HepG2 (cell line): Measurements from ENCODE around the gene MS4A18. TPM values are rescaled to one million over a fixed set of nuclear protein-coding genes. Genes with fewer than 3 reads are reported as not detected.

Source experiments
- ATAC-seq: fragments of 200-7000 bp; cut with Tn5 transposase; 3 replicates; pipeline ENCODE4 v1.9.1; 2020; ENCODE audit warnings: mild to moderate bottlenecking, moderate library complexity
- BruUV-seq: library from RNA; stranded (reverse); fragments of 400-500 nt; replicated peaks from 2 replicates; lab custom pipeline; 2021; lab: Mats Ljungman, UMichigan
- CTCF ChIA-PET: fragments of 300-600 bp; formaldehyde crosslinking; extraction: SDS; loops from one replicate; lab custom pipeline; 2021; ENCODE audit warnings: low total read pairs, inconsistent platforms, low intra/inter-chr PET ratio; lab: Yijun Ruan, JAX
- POLR2A ChIA-PET: fragments of 350-600 bp; sonication (Branson Sonifier 250); formaldehyde crosslinking; loops from one replicate; lab custom pipeline; 2020; ENCODE audit warnings: antibody characterized with exemption, inconsistent platforms; lab: Yijun Ruan, JAX
- DNase-seq: peaks from one replicate; pipeline ENCODE4 v3.0.0-alpha.2; 2015; ENCODE audit warnings: low spot score
- FAIRE-seq: peaks from 3 replicates; lab custom pipeline; 2011; peaks lifted over from hg19 to GRCh38; lab: Jason Lieb, UNC
- H2AFZ ChIP-seq: one replicate; pipeline ENCODE4 v1.6.1; 2011; ENCODE audit warnings: low read length, inconsistent platforms
- H3K27ac ChIP-seq: fragments of 300-600 bp; 3 replicates; pipeline ENCODE4 v1.8.0; 2011; ENCODE audit warnings: mixed run types, mild to moderate bottlenecking, mixed read lengths, low read length, inconsistent platforms; ENCODE audit not compliant: insufficient read depth; ENCODE audit errors: extremely low read length
- H3K27me3 ChIP-seq, 2 experiments: fragments of 200-600 bp in 1 of 2; 2 replicates in 1 of 2; 3 replicates in 1 of 2; pipeline versions ENCODE4 v1.6.0 to v1.8.0; 2011; ENCODE audit warnings: low read length in 2 of 2, mild to moderate bottlenecking in 2 of 2, moderate library complexity in 2 of 2, inconsistent platforms in 1 of 2; ENCODE audit not compliant: insufficient read depth in 2 of 2, control insufficient read depth in 1 of 2
- H3K36me3 ChIP-seq, 2 experiments: fragments of 200-600 bp in 1 of 2; replicated peaks in 1 of 2; 2 replicates in 1 of 2; 3 replicates in 1 of 2; pipeline versions ENCODE4 v1.5.1 to v1.8.0; 2011; ENCODE audit warnings: low read length in 2 of 2, inconsistent platforms in 1 of 2; ENCODE audit not compliant: insufficient read depth in 2 of 2, control insufficient read depth in 1 of 2
- H3K4me1 ChIP-seq: 2 replicates; pipeline ENCODE4 v1.5.1; 2012; ENCODE audit warnings: low read length, inconsistent platforms; ENCODE audit not compliant: insufficient read depth
- H3K4me2 ChIP-seq: 2 replicates; pipeline ENCODE4 v1.6.0; 2011; ENCODE audit warnings: low read depth, low read length, inconsistent platforms
- H3K4me3 ChIP-seq, 3 experiments: fragments of 200-600 bp in 1 of 3; sonication (generic), shearing (Covaris generic) in 1 of 3; replicated peaks in 1 of 3; 2 replicates each; pipeline ENCODE4 v1.5.1; 2011 to 2016; ENCODE audit warnings: low read length in 3 of 3, inconsistent platforms in 2 of 3, low read depth in 2 of 3, mild to moderate bottlenecking in 2 of 3, control low read depth in 1 of 3, mixed read lengths in 1 of 3; ENCODE audit not compliant: insufficient read depth in 1 of 3
- H3K79me2 ChIP-seq: one replicate; pipeline ENCODE4 v1.6.1; 2011; ENCODE audit warnings: low read length, inconsistent platforms; ENCODE audit not compliant: insufficient read depth
- H3K9ac ChIP-seq: 2 replicates; pipeline ENCODE4 v1.6.0; 2011; ENCODE audit warnings: mild to moderate bottlenecking, low read depth, low read length, inconsistent platforms; ENCODE audit not compliant: insufficient read depth
- H3K9me3 ChIP-seq: 2 replicates; pipeline ENCODE4 v1.5.1; 2012; ENCODE audit warnings: mild to moderate bottlenecking, low read length
- H4K20me1 ChIP-seq: 2 replicates; pipeline ENCODE4 v1.6.0; 2011; ENCODE audit warnings: inconsistent platforms, mild to moderate bottlenecking, low read length, moderate library complexity; ENCODE audit not compliant: insufficient read depth
- AFF4 ChIP-seq: sonication (generic); formaldehyde crosslinking; IDR thresholded peaks from 2 replicates; pipeline ENCODE4 v1.4.0; 2020; ENCODE audit warnings: missing genetic modification reagents
- EED ChIP-seq: sonication (generic); formaldehyde crosslinking; IDR thresholded peaks from 2 replicates; pipeline ENCODE4 v1.5.0; 2020; ENCODE audit warnings: mild to moderate bottlenecking, missing genetic modification reagents
- FOXC1 ChIP-seq: sonication (generic); formaldehyde crosslinking; IDR thresholded peaks from 2 replicates; pipeline ENCODE4 v1.8.0; 2022; ENCODE audit warnings: mild to moderate bottlenecking, missing genetic modification reagents, borderline replicate concordance
- HHEX ChIP-seq: IDR thresholded peaks from 2 replicates; pipeline ENCODE4 v1.6.1; 2016; ENCODE audit warnings: control low read depth
- RFX5 ChIP-seq: IDR thresholded peaks from 2 replicates; pipeline ENCODE4 v1.6.1; 2011; ENCODE audit warnings: low read depth, low read length, improper control_type of control experiment
- SAFB2 ChIP-seq: sonication (generic); formaldehyde crosslinking; IDR thresholded peaks from 2 replicates; pipeline ENCODE4 v1.5.1; 2020; ENCODE audit warnings: missing genetic modification reagents, low read depth, mild to moderate bottlenecking, borderline replicate concordance
- TOE1 ChIP-seq: sonication (generic); formaldehyde crosslinking; IDR thresholded peaks from 2 replicates; pipeline ENCODE4 v1.4.0; 2020; ENCODE audit warnings: mild to moderate bottlenecking, missing genetic modification reagents
- ZNF256 ChIP-seq: sonication (generic); formaldehyde crosslinking; conservative IDR thresholded peaks from 2 replicates; pipeline ENCODE4 v1.4.0; 2020; ENCODE audit warnings: missing genetic modification reagents
- ZNF382 ChIP-seq: sonication (generic); formaldehyde crosslinking; IDR thresholded peaks from 2 replicates; pipeline ENCODE4 v1.5.0; 2020; ENCODE audit warnings: missing genetic modification reagents, mild to moderate bottlenecking, borderline replicate concordance
- ZNF432 ChIP-seq: sonication (generic); formaldehyde crosslinking; IDR thresholded peaks from 2 replicates; pipeline ENCODE4 v1.5.0; 2020; ENCODE audit warnings: missing genetic modification reagents, mild to moderate bottlenecking, borderline replicate concordance
- ZNF790 ChIP-seq: sonication (generic); formaldehyde crosslinking; IDR thresholded peaks from 2 replicates; pipeline ENCODE4 v1.8.0; 2022; ENCODE audit warnings: missing genetic modification reagents, mild to moderate bottlenecking, borderline replicate concordance
- WGBS: methylation state at CpG from one replicate; pipeline ENCODE4 v1.1.6; 2017; ENCODE audit warnings: low lambda C conversion rate; 5-methylcytosine and 5-hydroxymethylcytosine counted together
- in situ Hi-C: cut with HindIII; loops from 2 replicates; pipeline ENCODE4 v1.10.0; 2017; ENCODE audit warnings: low pct_unique_long_range_greater_than_20kb; ENCODE audit not compliant: extremely low pct_ligation_motif_present
- intact Hi-C: fragments of 100-400 bp; cut with micrococcal nuclease; formaldehyde crosslinking; loops from one replicate; pipeline ENCODE4 v1.10.0; 2022; ENCODE audit not compliant: unreplicated experiment
- polyA plus RNA-seq, 8 experiments: library from polyadenylated mRNA; depleted of rRNA in 3 of 8; stranded (reverse) in 7 of 8; unstranded in 1 of 8; fragments of >200 nt; fragmentation: Illumina TruSeq in 4 of 8; extraction: Trizol in 4 of 8; gene quantifications; 2 replicates each; pipeline versions ENCODE4 v1.2.1 to v1.2.3, GENCODE V29; 2011 to 2016; ENCODE audit warnings: low read depth in 4 of 8, missing spikeins in 1 of 8, mixed read lengths in 1 of 8; ENCODE audit not compliant: insufficient read depth in 1 of 8
- total RNA-seq, 5 experiments: library from RNA; depleted of rRNA; stranded (reverse); fragments of >200 nt; fragmentation: Illumina TruSeq; extraction: Trizol; gene quantifications; 2 replicates each; pipeline ENCODE4 v1.2.3, GENCODE V29; 2016; ENCODE audit warnings: low read depth in 1 of 5
- TF ChIP-seq, protein P1 (sequence below), 2 experiments: sonication (generic) in 1 of 2; formaldehyde crosslinking in 1 of 2; IDR thresholded peaks; 2 replicates each; pipeline versions ENCODE4 v1.6.1 to v1.9.0; 2014 to 2022; ENCODE audit warnings: antibody characterized with exemption in 1 of 2, borderline replicate concordance in 1 of 2, inconsistent platforms in 1 of 2, low read depth in 1 of 2, missing genetic modification reagents in 1 of 2
- TF ChIP-seq, protein P2 (sequence below): sonication (generic); formaldehyde crosslinking; IDR thresholded peaks from 2 replicates; pipeline ENCODE4 v1.5.1; 2020; ENCODE audit warnings: missing genetic modification reagents, mild to moderate bottlenecking, borderline replicate concordance

MS4A18 gene
- total and polyA plus RNA-seq, 2 of the 13 experiments (the other 11 are each of a cell fraction or from before 2014, with no cell fraction given): not detected

- DNase-seq (no peak), FAIRE-seq (no peak), ATAC-seq (no peak)
- CTCF ChIA-PET: no interaction called here
- Histone ChIP-seq H3K4me3 (no peak overlapping the region), H3K9me3 (no peaks in the 10 kb centered on the region), H4K20me1 (no peaks in the 10 kb centered on the region), H3K4me2 (no peak overlapping the region), H3K79me2 (no peaks in the 10 kb centered on the region), H2AFZ (no peak overlapping the region), H3K9ac (no peak overlapping the region), H3K27me3 (peaks cover 0 to 7% of the 10 kb centered on the region in 2 experiments; a peak in 2 of 5 replicates), H3K36me3 (no peaks in the 10 kb centered on the region), H3K4me1 (no peaks in the 10 kb centered on the region), H3K27ac (no peak overlapping the region)
- POLR2A ChIA-PET: no interaction called here
- BruUV-seq: no TSS peak
- intact Hi-C loops: no loop called here
- in situ Hi-C loops: no loop called here
- WGBS: 0% methylated on average over 3 of the region's 3 CpGs
- TF ChIP-seq AFF4 (CRISPR knock-in tag) (no peak), RFX5 (no peak), SAFB2 (CRISPR knock-in tag) (no peak), TOE1 (CRISPR knock-in tag) (no peak), HHEX (CRISPR knock-in tag) (no peak), EED (no peak), ZNF256 (CRISPR knock-in tag) (no peak), FOXC1 (CRISPR knock-in tag) (no peak), ZNF790 (CRISPR knock-in tag) (no peak), ZNF432 (CRISPR knock-in tag) (no peak), ZNF382 (CRISPR knock-in tag) (no peak)
- TF ChIP-seq, protein P1, sequence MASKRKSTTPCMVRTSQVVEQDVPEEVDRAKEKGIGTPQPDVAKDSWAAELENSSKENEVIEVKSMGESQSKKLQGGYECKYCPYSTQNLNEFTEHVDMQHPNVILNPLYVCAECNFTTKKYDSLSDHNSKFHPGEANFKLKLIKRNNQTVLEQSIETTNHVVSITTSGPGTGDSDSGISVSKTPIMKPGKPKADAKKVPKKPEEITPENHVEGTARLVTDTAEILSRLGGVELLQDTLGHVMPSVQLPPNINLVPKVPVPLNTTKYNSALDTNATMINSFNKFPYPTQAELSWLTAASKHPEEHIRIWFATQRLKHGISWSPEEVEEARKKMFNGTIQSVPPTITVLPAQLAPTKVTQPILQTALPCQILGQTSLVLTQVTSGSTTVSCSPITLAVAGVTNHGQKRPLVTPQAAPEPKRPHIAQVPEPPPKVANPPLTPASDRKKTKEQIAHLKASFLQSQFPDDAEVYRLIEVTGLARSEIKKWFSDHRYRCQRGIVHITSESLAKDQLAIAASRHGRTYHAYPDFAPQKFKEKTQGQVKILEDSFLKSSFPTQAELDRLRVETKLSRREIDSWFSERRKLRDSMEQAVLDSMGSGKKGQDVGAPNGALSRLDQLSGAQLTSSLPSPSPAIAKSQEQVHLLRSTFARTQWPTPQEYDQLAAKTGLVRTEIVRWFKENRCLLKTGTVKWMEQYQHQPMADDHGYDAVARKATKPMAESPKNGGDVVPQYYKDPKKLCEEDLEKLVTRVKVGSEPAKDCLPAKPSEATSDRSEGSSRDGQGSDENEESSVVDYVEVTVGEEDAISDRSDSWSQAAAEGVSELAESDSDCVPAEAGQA (IDR thresholded peaks at IDR 0.05; ENCODE audit: low read depth): no peak
- TF ChIP-seq, protein P1 (CRISPR knock-in tag; IDR thresholded peaks at IDR 0.05; ENCODE audit: borderline replicate concordance): no peak
- TF ChIP-seq, protein P2, sequence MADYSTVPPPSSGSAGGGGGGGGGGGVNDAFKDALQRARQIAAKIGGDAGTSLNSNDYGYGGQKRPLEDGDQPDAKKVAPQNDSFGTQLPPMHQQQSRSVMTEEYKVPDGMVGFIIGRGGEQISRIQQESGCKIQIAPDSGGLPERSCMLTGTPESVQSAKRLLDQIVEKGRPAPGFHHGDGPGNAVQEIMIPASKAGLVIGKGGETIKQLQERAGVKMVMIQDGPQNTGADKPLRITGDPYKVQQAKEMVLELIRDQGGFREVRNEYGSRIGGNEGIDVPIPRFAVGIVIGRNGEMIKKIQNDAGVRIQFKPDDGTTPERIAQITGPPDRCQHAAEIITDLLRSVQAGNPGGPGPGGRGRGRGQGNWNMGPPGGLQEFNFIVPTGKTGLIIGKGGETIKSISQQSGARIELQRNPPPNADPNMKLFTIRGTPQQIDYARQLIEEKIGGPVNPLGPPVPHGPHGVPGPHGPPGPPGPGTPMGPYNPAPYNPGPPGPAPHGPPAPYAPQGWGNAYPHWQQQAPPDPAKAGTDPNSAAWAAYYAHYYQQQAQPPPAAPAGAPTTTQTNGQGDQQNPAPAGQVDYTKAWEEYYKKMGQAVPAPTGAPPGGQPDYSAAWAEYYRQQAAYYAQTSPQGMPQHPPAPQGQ (CRISPR knock-in tag): no peak
Observed at GRCh38 chr11:60792521-60792920, 68.0 kb downstream of the MS4A18 start.
